ENCODE measurements around the gene ZBED4. TPM values are rescaled to one million over a fixed set of nuclear protein-coding genes. Genes with fewer than 3 reads are reported as not detected.

ZBED4 gene
- total RNA-seq, 2 experiments from 2014 or later = 21.0 to 21.5 TPM

Other genes starting within 250 kb of the ZBED4 start
- gene BRD1, start 26.0 kb upstream of the ZBED4 start, total RNA-seq = 10 to 100 TPM; 56.7 to 56.9 TPM
- gene ALG12, start 64.6 kb downstream of the ZBED4 start, total RNA-seq = 10 to 100 TPM; 18.0 to 20.2 TPM
- 10 to 100 TPM; 40.3 to 41.0 TPM for gene CRELD2, start 64.8 kb downstream of the ZBED4 start, total RNA-seq
- 10 to 100 TPM; 44.3 to 48.5 TPM for gene PIM3, start 106.9 kb downstream of the ZBED4 start, total RNA-seq
- not detected for gene IL17REL, start 158.9 kb downstream of the ZBED4 start, total RNA-seq
- gene TTLL8, start 204.5 kb downstream of the ZBED4 start, total RNA-seq = not detected
- gene MLC1, start 231.6 kb downstream of the ZBED4 start, total RNA-seq = 1 to 10 TPM; 4.2 to 4.9 TPM
- not detected for gene MOV10L1, start 236.2 kb downstream of the ZBED4 start, total RNA-seq